HG02610 (cell line): ENCODE measurements around the gene CCL5.

Experiments
- ATAC-seq: cut with Tn5 transposase; IDR thresholded peaks from one replicate; pipeline ENCODE4 v1.9.1; 2021; ENCODE audit warnings: mild to moderate bottlenecking, moderate library complexity; ENCODE audit not compliant: unreplicated experiment

Gene CCL5

DNA sequence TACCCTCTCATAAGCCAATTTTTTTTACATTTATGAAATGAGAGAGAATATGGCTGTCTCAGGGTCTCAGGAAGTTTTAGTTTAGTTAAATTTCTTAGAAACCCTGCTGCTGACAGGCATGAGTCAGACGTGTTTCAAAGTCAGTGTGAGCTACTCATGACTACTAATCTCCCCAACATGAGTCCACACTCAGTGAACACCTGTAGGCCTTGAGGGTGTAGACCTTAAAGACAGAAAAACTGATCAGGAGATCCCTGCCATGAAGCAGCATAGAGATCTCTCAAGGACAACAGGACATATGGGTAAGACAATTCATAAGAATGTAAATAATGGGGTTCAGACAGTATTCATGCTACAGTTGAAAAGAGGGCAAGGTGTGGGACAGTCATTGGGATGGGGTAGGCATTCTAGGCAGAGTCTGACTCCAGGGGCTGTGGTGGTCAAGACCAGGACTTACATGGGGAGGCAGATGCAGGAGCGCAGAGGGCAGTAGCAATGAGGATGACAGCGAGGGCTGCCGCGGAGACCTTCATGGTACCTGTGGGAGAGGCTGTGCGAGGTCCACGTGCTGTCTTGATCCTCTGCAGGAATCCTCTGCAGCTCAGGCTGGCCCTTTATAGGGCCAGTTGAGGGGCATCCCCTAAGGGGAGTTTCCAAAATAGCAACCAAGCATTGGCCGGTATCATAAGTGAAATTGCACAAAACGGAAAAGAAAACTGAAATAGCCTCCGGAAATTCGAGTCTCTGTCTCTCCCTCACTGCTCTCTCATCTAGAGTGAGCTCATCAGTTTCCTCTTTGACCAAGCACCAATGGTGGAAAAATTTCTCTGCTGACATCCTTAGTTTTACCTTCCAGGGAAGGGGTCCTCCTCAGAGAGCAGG lies at the start of gene CCL5:
Gene CCL5 (minus strand): TSS at position 588 of the 882 bp plus-strand sequence.
- peak; percentile 82 for ATAC-seq

GRCh38 chr17:35927714-35928113 lies 47.6 kb upstream of the CCL5 start:
- ATAC-seq = no peak

GRCh38 chr17:35923609-35924114 lies 43.5 kb upstream of the CCL5 start:
- ATAC-seq = no peak

GRCh38 chr17:35920229-35920628 lies 40.1 kb upstream of the CCL5 start:
- no peak for ATAC-seq

DNA sequence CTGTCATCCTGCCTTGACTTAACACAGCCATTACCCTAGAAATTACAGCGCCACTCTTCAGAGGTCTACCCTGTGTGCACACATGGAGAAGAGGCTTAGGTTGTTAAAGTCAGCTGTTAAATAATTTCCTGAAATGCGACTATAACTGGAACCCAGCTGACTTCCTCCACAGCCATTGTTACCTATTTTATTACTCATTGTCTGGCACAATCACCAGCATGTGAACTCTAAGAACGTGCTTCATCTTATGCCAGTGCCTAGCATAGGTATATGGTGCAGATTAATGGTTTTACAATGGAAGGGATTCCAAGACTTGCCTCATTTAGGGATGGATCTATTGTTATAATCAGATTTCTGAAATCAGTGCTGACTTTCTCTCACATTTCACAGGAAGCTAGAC lies 38.5 kb upstream of the CCL5 start:
- ATAC-seq = no peak

- ATAC-seq = no peak
Measured at GRCh38 chr17:35917519-35918213, 37.5 kb upstream of the CCL5 start.

GRCh38 chr17:35915153-35915964 lies 35.2 kb upstream of the CCL5 start:
- no peak for ATAC-seq

DNA sequence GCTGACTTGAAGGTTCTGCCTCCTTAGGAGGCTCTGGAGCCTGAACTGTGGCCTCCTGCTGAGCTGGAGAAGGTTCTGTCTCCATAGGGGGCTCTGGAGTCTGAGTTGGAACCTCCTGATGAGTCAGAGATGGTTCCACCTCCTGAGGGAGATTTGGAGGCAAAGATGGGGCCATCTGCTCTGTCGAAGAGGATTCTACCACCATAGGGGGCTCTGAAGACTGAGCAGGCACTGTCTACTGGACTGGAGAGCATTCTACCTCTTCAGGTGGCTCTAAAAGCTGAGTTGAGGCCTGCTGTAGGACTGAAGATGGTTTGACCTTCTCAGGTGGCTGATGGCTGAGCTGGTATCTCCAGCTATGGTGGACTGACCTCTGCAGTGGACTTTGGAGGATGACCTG lies 34.2 kb upstream of the CCL5 start:
- ATAC-seq = no peak

GRCh38 chr17:35913609-35914008 lies 33.4 kb upstream of the CCL5 start:
- ATAC-seq = no peak

DNA sequence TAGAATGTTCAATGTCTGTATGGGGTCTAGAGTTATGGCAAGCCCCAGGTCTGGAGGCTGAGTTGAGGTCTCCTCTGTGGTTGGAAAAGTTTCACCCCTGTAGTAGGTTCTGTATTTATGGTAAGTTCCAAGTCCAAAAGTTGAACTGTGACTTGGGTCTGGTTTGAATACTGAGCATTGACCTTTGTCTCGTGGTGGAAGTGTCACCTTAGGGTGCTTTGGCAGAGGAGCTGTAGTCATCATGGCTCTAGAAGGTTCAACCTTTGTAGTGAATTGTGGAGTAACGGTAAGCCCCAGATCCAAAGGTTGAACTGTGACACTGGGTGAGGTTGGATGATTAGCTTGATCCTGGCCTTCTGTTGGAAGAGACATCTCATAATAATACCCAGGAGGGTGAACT lies 32.8 kb upstream of the CCL5 start:
- ATAC-seq = no peak

DNA sequence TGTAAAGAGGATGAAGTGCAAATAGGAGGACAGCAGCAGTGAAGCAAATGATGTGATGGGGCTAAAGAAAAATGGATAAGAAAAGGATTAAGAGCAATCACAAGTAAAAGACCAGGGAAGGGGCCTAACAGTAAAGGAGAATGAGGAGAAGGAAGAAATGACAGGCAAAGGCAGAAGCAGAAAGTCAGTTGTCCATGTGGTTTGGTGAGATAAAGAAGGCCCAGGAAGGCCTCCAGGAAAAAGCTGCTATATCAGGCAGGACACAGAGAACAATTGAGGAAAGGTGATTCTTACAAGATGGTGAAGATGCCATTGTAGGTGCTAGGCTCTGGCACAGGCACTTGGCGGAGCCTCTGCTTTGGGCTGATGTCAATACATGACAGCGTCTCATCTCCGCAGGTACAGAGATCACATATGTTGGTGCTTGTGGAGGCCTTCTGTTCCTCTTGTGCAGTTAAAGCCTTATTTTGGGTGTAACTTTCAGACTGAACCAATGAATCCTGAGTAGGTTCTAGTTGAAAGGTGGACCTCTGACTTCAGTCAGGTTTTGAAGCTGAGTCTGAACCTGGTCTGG lies 32.3 kb upstream of the CCL5 start:
- ATAC-seq = no peak

DNA sequence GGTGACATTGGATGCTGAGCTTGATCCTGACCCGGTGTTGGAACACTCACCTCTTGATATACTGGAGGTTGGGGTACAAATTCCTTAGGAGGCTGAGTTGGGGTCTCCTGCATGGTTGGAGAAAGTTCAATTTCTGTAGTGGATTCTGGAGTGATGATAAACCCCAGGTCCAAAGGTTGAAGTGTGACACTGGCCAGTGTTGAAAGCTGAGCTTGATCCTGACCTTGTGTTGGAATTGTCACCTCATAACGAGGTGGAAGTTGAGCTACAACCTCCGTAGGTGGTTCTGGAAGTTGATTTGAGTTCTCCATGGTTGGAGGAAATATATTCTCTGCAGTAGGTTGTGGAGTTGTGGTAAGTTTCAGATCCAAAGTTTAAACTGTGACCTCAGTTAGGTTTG lies 29.2 kb upstream of the CCL5 start:
- no peak for ATAC-seq

- no peak for ATAC-seq
Measured at GRCh38 chr17:35907691-35908090, 27.5 kb upstream of the CCL5 start.

GRCh38 chr17:35906926-35907637 lies 26.9 kb upstream of the CCL5 start:
- no peak for ATAC-seq

GRCh38 chr17:35906191-35906925 lies 26.2 kb upstream of the CCL5 start:
- ATAC-seq = no peak

DNA sequence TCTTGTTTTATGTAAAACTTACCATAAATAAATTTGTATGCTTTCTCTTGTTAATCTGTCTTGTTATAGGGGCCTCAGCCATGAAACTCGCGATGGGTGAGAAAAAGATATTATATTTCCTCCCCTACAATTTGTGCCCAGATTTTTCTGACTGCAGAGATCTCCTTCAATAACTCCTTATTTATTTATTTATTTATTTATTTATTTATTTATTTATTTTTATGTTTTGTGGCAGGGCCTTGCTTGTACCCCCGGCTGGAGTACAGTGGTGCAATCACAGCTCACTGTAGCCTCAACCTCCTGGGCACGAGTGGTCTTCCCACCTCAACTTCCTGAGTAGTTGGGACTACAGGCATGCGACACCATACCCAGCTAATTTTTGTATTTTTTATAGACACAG lies 23.3 kb upstream of the CCL5 start:
- no peak for ATAC-seq

DNA sequence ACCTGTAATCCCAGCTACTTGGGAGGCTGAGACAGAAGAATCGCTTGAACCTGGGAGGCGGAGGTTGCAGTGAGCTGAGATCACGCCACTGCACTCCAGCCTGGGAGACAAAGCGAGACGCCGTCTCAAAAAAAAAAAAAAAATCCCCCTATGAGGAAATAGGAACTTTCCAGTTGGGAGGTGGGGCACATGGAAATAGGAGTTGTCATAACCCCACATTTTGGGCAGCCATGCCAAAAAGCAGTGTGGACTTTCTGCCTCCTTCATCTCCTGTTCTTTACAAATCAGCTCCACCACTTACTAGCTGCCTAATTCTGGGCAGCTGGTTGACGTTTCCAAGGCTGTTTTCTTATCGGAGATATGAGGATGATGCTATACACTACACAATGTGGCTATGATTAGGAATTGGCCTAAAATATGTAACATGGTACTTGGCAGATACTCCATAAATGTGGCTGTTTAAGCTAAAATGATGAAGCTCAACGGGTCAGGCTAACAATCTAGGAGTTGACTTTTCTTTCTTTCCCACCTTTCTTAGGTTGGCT lies 21.5 kb upstream of the CCL5 start:
- no peak for ATAC-seq

GRCh38 chr17:35900708-35901480 lies 20.7 kb upstream of the CCL5 start:
- ATAC-seq = no peak

DNA sequence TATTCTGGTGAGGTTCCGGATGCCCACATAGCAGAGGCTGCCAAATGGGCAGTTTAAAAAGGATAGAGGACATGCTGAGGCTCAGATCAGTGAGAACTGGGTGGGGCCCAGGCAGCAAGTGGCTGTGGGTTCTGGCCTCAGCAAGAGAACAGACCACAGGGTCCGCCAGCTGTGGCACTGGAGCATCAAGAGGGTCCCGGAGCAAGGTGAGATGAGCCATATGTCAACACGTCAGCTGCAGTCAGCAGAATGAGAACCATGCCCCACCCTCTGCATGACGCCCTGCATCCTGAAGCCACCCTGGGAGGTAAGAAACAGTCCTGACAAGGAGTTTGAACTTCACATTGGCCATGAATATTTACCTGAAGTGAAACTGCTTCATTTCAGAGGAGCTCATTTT lies 20.1 kb upstream of the CCL5 start:
- ATAC-seq = no peak
